ENCODE data around the gene ZNF33A. TPM values are rescaled to one million over a fixed set of nuclear protein-coding genes. Genes with fewer than 3 reads are reported as not detected.

The ZNF33A gene
- total RNA-seq (ENCODE audit: low replicate concordance), result 46.8 and 65.5 TPM in 2 replicates

GRCh38 chr10:38010119-38010903 lies at the start of gene ZNF33A:
ZNF33A (plus strand) TSS chr10:38010675; CDS start chr10:38012342, 1,667 bp downstream.
- H3K9me3 Mint-ChIP-seq, result no peaks in the 10 kb centered on the region

GRCh38 chr10:37965006-37965405 lies 45.5 kb upstream of the ZNF33A start:
- Histone ChIP-seq H3K27me3 (no peaks in the 10 kb centered on the region), H3K27ac (no peak overlapping the region), H3K9ac (no peak overlapping the region), H3K4me2 (no peak overlapping the region), H3K79me2 (ENCODE audit: low read depth) (no peaks in the 10 kb centered on the region), H3K9me3 (ENCODE audit: low read depth) (peaks cover 14% of the 10 kb centered on the region), H3K4me1 (no peaks in the 10 kb centered on the region), H3K36me3 (no peaks in the 10 kb centered on the region), H4K20me1 (ENCODE audit: low read depth) (no peaks in the 10 kb centered on the region), H2AFZ (replicated peaks) (no peak overlapping the region), H3K4me3 (no peak overlapping the region), H3F3A (ENCODE audit: low read depth) (no peaks in the 10 kb centered on the region)
- Mint-ChIP-seq H3K4me3 (no peak overlapping the region), H3K27me3 (ENCODE audit: insufficient read depth, low read depth) (peaks cover 4% of the 10 kb centered on the region), H3K36me3 (peaks cover 49% of the 10 kb centered on the region), H3K9me3 (peaks cover 49% of the 10 kb centered on the region), H3K4me1 (no peaks in the 10 kb centered on the region), H3K27ac (no peak overlapping the region)
- no peak for DNase-seq (ENCODE audit: low spot score)
- TF ChIP-seq EZH2phosphoT487 (IDR thresholded peaks at IDR 0.05), result no peak
- TF ChIP-seq CTCF (IDR thresholded peaks at IDR 0.05), result no peak
- TF ChIP-seq EZH2 (IDR thresholded peaks at IDR 0.05), result no peak

More at GRCh38 chr10:38010119-38010903, at the start of gene ZNF33A:
- Mint-ChIP-seq H3K4me1 (peaks cover 19% of the 10 kb centered on the region), H3K36me3 (peaks cover 15% of the 10 kb centered on the region), H3K4me3 (peak within 1 kb of the TSS; percentile 86), H3K27me3 (ENCODE audit: insufficient read depth, low read depth) (peaks cover 5% of the 10 kb centered on the region), H3K27ac (peak within 1 kb of the TSS; percentile 18)
- Histone ChIP-seq H3K4me2 (peak within 1 kb of the TSS; percentile 82), H4K20me1 (ENCODE audit: low read depth) (no peaks in the 10 kb centered on the region), H3K79me2 (ENCODE audit: low read depth) (peaks cover 41% of the 10 kb centered on the region), H3K27ac (peak within 1 kb of the TSS; percentile 86), H3K36me3 (peaks cover 6% of the 10 kb centered on the region), H3F3A (ENCODE audit: low read depth) (peaks cover 11% of the 10 kb centered on the region), H3K9ac (peak within 1 kb of the TSS; percentile 44), H2AFZ (replicated peaks) (peak within 1 kb of the TSS; percentile 74), H3K27me3 (no peaks in the 10 kb centered on the region), H3K4me1 (peaks cover 10% of the 10 kb centered on the region), H3K9me3 (ENCODE audit: low read depth) (no peaks in the 10 kb centered on the region), H3K4me3 (peak within 1 kb of the TSS; percentile 62)
- TF ChIP-seq EZH2phosphoT487 (IDR thresholded peaks at IDR 0.05) (no peak), EZH2 (IDR thresholded peaks at IDR 0.05) (no peak), CTCF (IDR thresholded peaks at IDR 0.05) (no peak)
- DNase-seq (ENCODE audit: low spot score), result peak; percentile 91

- Histone ChIP-seq H3F3A (ENCODE audit: low read depth) (peaks cover 10% of the 10 kb centered on the region), H3K4me1 (peaks cover 6% of the 10 kb centered on the region), H3K9ac (no peak overlapping the region), H2AFZ (replicated peaks) (no peak overlapping the region), H3K4me2 (no peak overlapping the region), H3K79me2 (ENCODE audit: low read depth) (no peaks in the 10 kb centered on the region), H3K36me3 (no peaks in the 10 kb centered on the region), H3K4me3 (no peak overlapping the region), H4K20me1 (ENCODE audit: low read depth) (no peaks in the 10 kb centered on the region), H3K27me3 (no peaks in the 10 kb centered on the region), H3K27ac (no peak overlapping the region), H3K9me3 (ENCODE audit: low read depth) (no peaks in the 10 kb centered on the region)
- peaks cover 38% of the 10 kb centered on the region for H3K9me3 Mint-ChIP-seq
- H3K36me3 Mint-ChIP-seq, result peaks cover 38% of the 10 kb centered on the region
- peaks cover 4% of the 10 kb centered on the region for H3K4me1 Mint-ChIP-seq
- H3K4me3 Mint-ChIP-seq, result no peak overlapping the region
- peaks cover 4% of the 10 kb centered on the region for H3K27me3 Mint-ChIP-seq (ENCODE audit: insufficient read depth, low read depth)
- no peak overlapping the region for H3K27ac Mint-ChIP-seq
- DNase-seq (ENCODE audit: low spot score), result no peak
- TF ChIP-seq EZH2phosphoT487 (IDR thresholded peaks at IDR 0.05) (no peak), CTCF (IDR thresholded peaks at IDR 0.05) (no peak), EZH2 (IDR thresholded peaks at IDR 0.05) (no peak)
These were observed 38.1 kb upstream of the ZNF33A start for GRCh38 chr10:37972396-37972795.

All from neural progenitor cell (in vitro differentiated cells).